Measurements from ENCODE around the gene GAPT. TPM values are rescaled to one million over a fixed set of nuclear protein-coding genes. Genes with fewer than 3 reads are reported as not detected.
A peak's percentile ranks its signal among the peaks of the same experiment; 100 is the strongest.

Gene GAPT
- total and polyA plus RNA-seq, 2 donors (not counting 3 experiments of a cell fraction or from before 2014, with no cell fraction given): not detected

- intact Hi-C loops (cut with micrococcal nuclease) (loop anchor here (5.0 kb wide), 1 partner anchor 139 kb away; no protein-coding TSS in a partner anchor), dilution Hi-C loops (cut with MboI; ENCODE audit: extremely low pct_ligation_motif_present, low sequenced_read_pairs) (loop anchor here (25.0 kb wide), 2 partner anchors 669 to 969 kb away; partner anchors contain the start of gene ACTBL2)
- Histone ChIP-seq H2AFZ (ENCODE audit: low read depth, low read length) (no peak overlapping the region), H3K4me2 (ENCODE audit: insufficient read depth, low read length) (peak overlapping the region; percentile 95), H3K9ac (replicated peaks; ENCODE audit: extremely low read depth, insufficient read depth, low read length) (peak overlapping the region; percentile 98), H3K79me2 (ENCODE audit: control insufficient read depth, insufficient read depth, low read length) (peaks cover 56% of the 10 kb centered on the region), H3K36me3 (ENCODE audit: control insufficient read depth in 2 of 2, extremely low read depth in 1 of 2, insufficient read depth in 2 of 2, low read length in 2 of 2) (peaks cover 29 to 47% of the 10 kb centered on the region in 2 experiments), H3K9me1 (replicated peaks; ENCODE audit: control insufficient read depth, extremely low read depth, insufficient read depth, low read length) (no peaks in the 10 kb centered on the region), H3K4me3 (replicated peaks in 1 of 3; ENCODE audit: insufficient read depth in 1 of 3, low read depth in 1 of 3, low read length in 3 of 3) (peak overlapping the region; percentile 30 to 94 (median 92)), H3K9me3 (replicated peaks; ENCODE audit: control insufficient read depth, insufficient read depth, low read length) (no peaks in the 10 kb centered on the region), H3K4me1 (ENCODE audit: control insufficient read depth, extremely low read depth, insufficient read depth, low read length) (peaks cover 35% of the 10 kb centered on the region), H4K20me1 (replicated peaks; ENCODE audit: control insufficient read depth, extremely low read depth, insufficient read depth, low read length) (peaks cover 14% of the 10 kb centered on the region), H3K27ac (ENCODE audit: insufficient read depth, low read depth, low read length) (no peak overlapping the region), H3K27me3 (ENCODE audit: control insufficient read depth in 2 of 2, insufficient read depth in 2 of 2, low read length in 2 of 2) (no peaks in the 10 kb centered on the region)
- FAIRE-seq (no peak), DNase-seq (ENCODE audit: low read depth, low spot score) (peak; percentile 19)
- BruUV-seq (replicated peaks): no TSS peak
- POLR2A ChIA-PET: interaction anchor here (0.8 to 2.5 kb wide), 4 partner anchors 568 to 1158 kb away, joined by 3 to 12 read pairs (median 4); no protein-coding TSS in a partner anchor
- CTCF ChIA-PET: interaction anchor here (1.5 to 2.8 kb wide), 4 partner anchors 197 to 957 kb away, joined by 3 to 31 read pairs (median 7); no protein-coding TSS in a partner anchor
- no peak for TF ChIP-seq POLR2AphosphoS5 (IDR thresholded peaks at IDR 0.05; ENCODE audit: insufficient read depth, low read depth, low read length)
- no peak for TF ChIP-seq JUN (IDR thresholded peaks at IDR 0.05; ENCODE audit: borderline replicate concordance, insufficient read depth, insufficient read length, low read depth)
- TF ChIP-seq, protein P1, sequence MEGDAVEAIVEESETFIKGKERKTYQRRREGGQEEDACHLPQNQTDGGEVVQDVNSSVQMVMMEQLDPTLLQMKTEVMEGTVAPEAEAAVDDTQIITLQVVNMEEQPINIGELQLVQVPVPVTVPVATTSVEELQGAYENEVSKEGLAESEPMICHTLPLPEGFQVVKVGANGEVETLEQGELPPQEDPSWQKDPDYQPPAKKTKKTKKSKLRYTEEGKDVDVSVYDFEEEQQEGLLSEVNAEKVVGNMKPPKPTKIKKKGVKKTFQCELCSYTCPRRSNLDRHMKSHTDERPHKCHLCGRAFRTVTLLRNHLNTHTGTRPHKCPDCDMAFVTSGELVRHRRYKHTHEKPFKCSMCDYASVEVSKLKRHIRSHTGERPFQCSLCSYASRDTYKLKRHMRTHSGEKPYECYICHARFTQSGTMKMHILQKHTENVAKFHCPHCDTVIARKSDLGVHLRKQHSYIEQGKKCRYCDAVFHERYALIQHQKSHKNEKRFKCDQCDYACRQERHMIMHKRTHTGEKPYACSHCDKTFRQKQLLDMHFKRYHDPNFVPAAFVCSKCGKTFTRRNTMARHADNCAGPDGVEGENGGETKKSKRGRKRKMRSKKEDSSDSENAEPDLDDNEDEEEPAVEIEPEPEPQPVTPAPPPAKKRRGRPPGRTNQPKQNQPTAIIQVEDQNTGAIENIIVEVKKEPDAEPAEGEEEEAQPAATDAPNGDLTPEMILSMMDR (IDR thresholded peaks at IDR 0.05; ENCODE audit: extremely low read depth in 1 of 2, insufficient read depth in 1 of 2, low read depth in 1 of 2, low read length in 2 of 2): no peak
- TF ChIP-seq MAX (IDR thresholded peaks at IDR 0.05; ENCODE audit: insufficient read depth, insufficient read length): no peak
- no peak for TF ChIP-seq FOS (IDR thresholded peaks at IDR 0.05; ENCODE audit: borderline replicate concordance, insufficient read depth, low read length)
- no peak for TF ChIP-seq POLR2A (IDR thresholded peaks at IDR 0.05; ENCODE audit: low read depth, low read length)
- TF ChIP-seq GATA2 (IDR thresholded peaks at IDR 0.05; ENCODE audit: insufficient read depth, insufficient read length, low read depth, low read length): no peak
- no peak for TF ChIP-seq EZH2 (IDR thresholded peaks at IDR 0.05; ENCODE audit: borderline replicate concordance, low read depth, low read length, severe bottlenecking)
- no peak for TF ChIP-seq MYC (IDR thresholded peaks at IDR 0.05; ENCODE audit: low read depth, low read length)
These were observed 34.7 kb upstream of the GAPT start for GRCh38 chr5:58456486-58456885.

Measured in endothelial cell of umbilical vein (primary cell).